Parathyroid adenoma (tissue), 2 donors: ENCODE measurements around the gene OGDH.
"Not testable (repeated sequence)": the region's sequence is repeated elsewhere in the genome, so short reads cannot be mapped to it uniquely, and the experiment has no call there.

Source experiments
- H2AFZ ChIP-seq: fragments of 300-600 bp; sonication (generic); one replicate; pipeline ENCODE4 v1.7.0; 2017; ENCODE audit warnings: antibody characterized with exemption, mild to moderate bottlenecking
- H3K27ac ChIP-seq: fragments of 300-600 bp; sonication (generic); one replicate; pipeline ENCODE4 v1.7.0; 2017
- H3K27me3 ChIP-seq: fragments of 300-600 bp; sonication (generic); one replicate; pipeline ENCODE4 v1.7.0; 2017; ENCODE audit warnings: low read length; ENCODE audit not compliant: control insufficient read depth, insufficient read depth
- H3K36me3 ChIP-seq: fragments of 300-600 bp; sonication (generic); one replicate; pipeline ENCODE4 v1.7.0; 2017; ENCODE audit warnings: low read length; ENCODE audit not compliant: control insufficient read depth, insufficient read depth
- H3K4me1 ChIP-seq: fragments of 300-600 bp; sonication (generic); one replicate; pipeline ENCODE4 v1.7.0; 2017; ENCODE audit warnings: control low read depth
- H3K4me2 ChIP-seq: fragments of 300-600 bp; sonication (generic); one replicate; pipeline ENCODE4 v1.7.0; 2017; ENCODE audit warnings: low read length
- H3K4me3 ChIP-seq: fragments of 300-600 bp; sonication (generic); one replicate; pipeline ENCODE4 v1.7.0; 2017; ENCODE audit warnings: low read depth, low read length
- H3K79me2 ChIP-seq: fragments of 300-600 bp; sonication (generic); one replicate; pipeline ENCODE4 v1.7.0; 2017; ENCODE audit warnings: control low read depth
- H3K9ac ChIP-seq: fragments of 300-600 bp; sonication (generic); one replicate; pipeline ENCODE4 v1.7.0; 2017; ENCODE audit warnings: mild to moderate bottlenecking
- H3K9me3 ChIP-seq: fragments of 300-600 bp; sonication (generic); one replicate; pipeline ENCODE4 v1.7.0; 2017; ENCODE audit warnings: low read length; ENCODE audit not compliant: control insufficient read depth
- CTCF ChIP-seq: fragments of 300-600 bp; sonication (generic); IDR thresholded peaks from one replicate; pipeline ENCODE4 v1.7.0; 2017; ENCODE audit warnings: antibody characterized with exemption, mild to moderate bottlenecking
- donor health status: primary hyperparathyroidism.

OGDH gene

GRCh38 chr7:44696728-44697127 is 90.3 kb downstream of the OGDH start:
- no peak for TF ChIP-seq CTCF
- Histone ChIP-seq H3K79me2 (peaks cover 26% of the 10 kb centered on the region), H3K4me3 (no peak overlapping the region), H3K9me3 (no peaks in the 10 kb centered on the region), H2AFZ (no peak overlapping the region), H3K27ac (no peak overlapping the region), H3K36me3 (no peaks in the 10 kb centered on the region), H3K27me3 (no peaks in the 10 kb centered on the region), H3K4me2 (no peak overlapping the region), H3K9ac (no peak overlapping the region), H3K4me1 (peaks cover 3% of the 10 kb centered on the region)

GRCh38 chr7:44697136-44698045 is 91.0 kb downstream of the OGDH start:
- Histone ChIP-seq H3K36me3 (no peaks in the 10 kb centered on the region), H3K9ac (no peak overlapping the region), H3K27ac (no peak overlapping the region), H3K4me1 (peaks cover 3% of the 10 kb centered on the region), H3K9me3 (no peaks in the 10 kb centered on the region), H2AFZ (no peak overlapping the region), H3K27me3 (no peaks in the 10 kb centered on the region), H3K4me3 (no peak overlapping the region), H3K4me2 (no peak overlapping the region), H3K79me2 (peaks cover 22% of the 10 kb centered on the region)
- no peak for TF ChIP-seq CTCF

GRCh38 chr7:44698046-44698580 is 91.7 kb downstream of the OGDH start:
- no peak for TF ChIP-seq CTCF
- Histone ChIP-seq H3K79me2 (peaks cover 22% of the 10 kb centered on the region), H3K4me3 (no peak overlapping the region), H3K27me3 (no peaks in the 10 kb centered on the region), H3K27ac (no peak overlapping the region), H2AFZ (no peak overlapping the region), H3K9me3 (no peaks in the 10 kb centered on the region), H3K36me3 (no peaks in the 10 kb centered on the region), H3K4me2 (no peak overlapping the region), H3K4me1 (peaks cover 3% of the 10 kb centered on the region), H3K9ac (no peak overlapping the region)

DNA sequence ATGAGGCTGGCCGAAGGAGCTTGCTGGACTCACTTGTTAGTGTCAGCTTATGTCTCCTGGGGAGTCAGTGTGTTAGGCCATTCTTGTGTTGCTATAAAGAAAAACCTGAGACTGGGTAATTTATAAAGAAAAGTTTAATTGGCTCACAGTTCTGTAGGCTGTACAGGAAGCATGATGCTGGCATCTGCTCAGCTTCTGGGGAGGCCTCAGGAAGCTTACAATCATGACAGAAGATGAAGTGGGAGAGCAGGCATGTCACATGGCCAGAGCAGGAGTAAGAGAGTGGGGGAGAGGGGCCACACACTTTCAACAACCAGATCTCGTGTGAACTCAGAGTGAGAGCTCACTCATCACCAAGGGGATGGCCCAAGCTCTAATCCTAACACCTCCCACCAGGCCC is 93.2 kb downstream of the OGDH start:
- H3K9ac ChIP-seq, H3K27me3 ChIP-seq, H3K4me3 ChIP-seq, H3K27ac ChIP-seq, H3K4me2 ChIP-seq, H2AFZ ChIP-seq, H3K36me3 ChIP-seq, H3K9me3 ChIP-seq, H3K4me1 ChIP-seq: not testable (repeated sequence)
- peaks cover 12% of the 10 kb centered on the region for H3K79me2 ChIP-seq

DNA sequence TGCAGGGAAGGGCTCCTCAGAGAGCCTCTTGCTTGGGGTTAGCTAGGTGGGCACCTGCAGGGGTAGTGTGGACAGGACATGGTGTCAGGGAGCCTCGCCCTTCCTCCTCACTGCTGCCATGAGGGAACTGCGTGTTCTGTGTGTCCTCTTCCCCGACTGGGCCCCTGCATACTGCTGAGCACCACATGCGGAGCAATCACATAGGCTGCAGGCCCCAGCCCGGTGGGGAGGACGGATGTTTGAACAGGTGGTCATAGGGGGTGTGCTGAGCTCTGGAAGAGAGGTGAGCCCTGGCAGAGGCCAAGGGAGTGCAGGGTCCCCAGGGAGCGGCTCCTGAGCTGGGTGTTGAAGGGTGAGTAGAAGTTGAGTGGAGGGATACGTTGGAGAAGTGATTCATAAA is 93.9 kb downstream of the OGDH start:
- Histone ChIP-seq H3K27me3 (no peaks in the 10 kb centered on the region), H3K27ac (no peak overlapping the region), H3K4me2 (no peak overlapping the region), H3K9ac (no peak overlapping the region), H3K36me3 (no peaks in the 10 kb centered on the region), H2AFZ (no peak overlapping the region), H3K79me2 (peaks cover 11% of the 10 kb centered on the region), H3K4me1 (peaks cover 3% of the 10 kb centered on the region), H3K4me3 (no peak overlapping the region), H3K9me3 (no peaks in the 10 kb centered on the region)
- no peak for TF ChIP-seq CTCF

- H3K9me3 ChIP-seq, H3K79me2 ChIP-seq, H3K4me3 ChIP-seq, H3K27me3 ChIP-seq, H3K4me1 ChIP-seq, H3K4me2 ChIP-seq, H3K36me3 ChIP-seq, H3K27ac ChIP-seq, H2AFZ ChIP-seq, H3K9ac ChIP-seq: not testable (repeated sequence)
These were observed 97.0 kb downstream of the OGDH start for GRCh38 chr7:44703391-44703790.
